ENCODE data around the gene ARHGAP19. TPM values are rescaled to one million over a fixed set of nuclear protein-coding genes. Genes with fewer than 3 reads are reported as not detected.

The ARHGAP19 gene
- total RNA-seq, 1 experiment from 2014 or later: 28.9 TPM

GRCh38 chr10:97200616-97201015 lies 91.8 kb downstream of the ARHGAP19 start:
- intact Hi-C loops (cut with micrococcal nuclease; ENCODE audit: unreplicated experiment): no loop called here
- ChIA-PET CTCF (no interaction called here), POLR2A (no interaction called here)
- in situ Hi-C loops (cut with HindIII; ENCODE audit: low pct_unique_long_range_greater_than_20kb, low sequenced_read_pairs): no loop called here
- Histone ChIP-seq H3K27ac (ENCODE audit: low read length) (no peak overlapping the region), H3K4me1 (ENCODE audit: control insufficient read depth, insufficient read depth, low read length) (peaks cover 12% of the 10 kb centered on the region; the same call in 1 of the 2 replicates), H3K4me3 (ENCODE audit: low read depth in 2 of 2, low read length in 2 of 2) (no peak overlapping the region), H3K36me3 (ENCODE audit: control insufficient read depth, insufficient read depth, low read length) (no peaks in the 10 kb centered on the region), H3K9me3 (ENCODE audit: control insufficient read depth, insufficient read depth, low read depth, low read length) (no peaks in the 10 kb centered on the region), H3K27me3 (ENCODE audit: control insufficient read depth, insufficient read depth, low read length) (no peaks in the 10 kb centered on the region)
- BruUV-seq (replicated peaks): no TSS peak
- DNase-seq (ENCODE audit: low read depth, low spot score) (no peak), ATAC-seq (no peak)
- TF ChIP-seq CTCF (IDR thresholded peaks at IDR 0.05): no peak
- TF ChIP-seq, protein P1, sequence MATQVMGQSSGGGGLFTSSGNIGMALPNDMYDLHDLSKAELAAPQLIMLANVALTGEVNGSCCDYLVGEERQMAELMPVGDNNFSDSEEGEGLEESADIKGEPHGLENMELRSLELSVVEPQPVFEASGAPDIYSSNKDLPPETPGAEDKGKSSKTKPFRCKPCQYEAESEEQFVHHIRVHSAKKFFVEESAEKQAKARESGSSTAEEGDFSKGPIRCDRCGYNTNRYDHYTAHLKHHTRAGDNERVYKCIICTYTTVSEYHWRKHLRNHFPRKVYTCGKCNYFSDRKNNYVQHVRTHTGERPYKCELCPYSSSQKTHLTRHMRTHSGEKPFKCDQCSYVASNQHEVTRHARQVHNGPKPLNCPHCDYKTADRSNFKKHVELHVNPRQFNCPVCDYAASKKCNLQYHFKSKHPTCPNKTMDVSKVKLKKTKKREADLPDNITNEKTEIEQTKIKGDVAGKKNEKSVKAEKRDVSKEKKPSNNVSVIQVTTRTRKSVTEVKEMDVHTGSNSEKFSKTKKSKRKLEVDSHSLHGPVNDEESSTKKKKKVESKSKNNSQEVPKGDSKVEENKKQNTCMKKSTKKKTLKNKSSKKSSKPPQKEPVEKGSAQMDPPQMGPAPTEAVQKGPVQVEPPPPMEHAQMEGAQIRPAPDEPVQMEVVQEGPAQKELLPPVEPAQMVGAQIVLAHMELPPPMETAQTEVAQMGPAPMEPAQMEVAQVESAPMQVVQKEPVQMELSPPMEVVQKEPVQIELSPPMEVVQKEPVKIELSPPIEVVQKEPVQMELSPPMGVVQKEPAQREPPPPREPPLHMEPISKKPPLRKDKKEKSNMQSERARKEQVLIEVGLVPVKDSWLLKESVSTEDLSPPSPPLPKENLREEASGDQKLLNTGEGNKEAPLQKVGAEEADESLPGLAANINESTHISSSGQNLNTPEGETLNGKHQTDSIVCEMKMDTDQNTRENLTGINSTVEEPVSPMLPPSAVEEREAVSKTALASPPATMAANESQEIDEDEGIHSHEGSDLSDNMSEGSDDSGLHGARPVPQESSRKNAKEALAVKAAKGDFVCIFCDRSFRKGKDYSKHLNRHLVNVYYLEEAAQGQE (IDR thresholded peaks at IDR 0.05; ENCODE audit: insufficient read depth in 1 of 2, low read depth in 2 of 2, low read length in 1 of 2): no peak
- TF ChIP-seq SIN3A (IDR thresholded peaks at IDR 0.05; ENCODE audit: borderline replicate concordance, insufficient read depth, low read depth, low read length): no peak
- no peak for TF ChIP-seq TCF7L2 (IDR thresholded peaks at IDR 0.05; ENCODE audit: low read depth, low read length)
- TF ChIP-seq POLR2AphosphoS5 (IDR thresholded peaks at IDR 0.05; ENCODE audit: low read depth, low read length): no peak

DNA sequence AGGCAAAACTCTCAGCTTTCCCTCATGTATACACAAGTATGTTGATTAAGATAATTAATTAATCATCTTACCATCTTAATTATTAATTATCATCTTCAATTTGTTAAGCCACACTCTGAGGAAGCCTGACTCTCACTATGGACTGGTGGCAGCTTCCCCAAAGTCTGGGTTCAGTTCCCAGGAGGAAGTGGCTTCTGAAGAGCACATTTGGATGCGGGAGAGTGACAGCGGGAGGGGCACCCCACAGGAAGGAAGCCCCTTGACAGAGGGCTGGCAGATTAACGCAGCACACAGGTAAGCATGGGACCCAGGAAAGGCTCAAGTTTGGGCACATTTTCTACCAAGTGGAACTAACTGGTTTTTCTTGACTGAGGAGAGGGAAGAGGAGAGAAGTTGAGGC lies 93.3 kb downstream of the ARHGAP19 start:
- H3K9me3 ChIP-seq (ENCODE audit: control insufficient read depth, insufficient read depth, low read depth, low read length): no peaks in the 10 kb centered on the region
- no peak overlapping the region for H3K27ac ChIP-seq (ENCODE audit: low read length)
- H3K27me3 ChIP-seq (ENCODE audit: control insufficient read depth, insufficient read depth, low read length): no peaks in the 10 kb centered on the region
- intact Hi-C loops (cut with micrococcal nuclease; ENCODE audit: unreplicated experiment) (no loop called here), in situ Hi-C loops (cut with HindIII; ENCODE audit: low pct_unique_long_range_greater_than_20kb, low sequenced_read_pairs) (no loop called here)
- ChIA-PET POLR2A (no interaction called here), CTCF (interaction anchor here (0.7 kb wide), 1 partner anchor 106 kb away, joined by 3 read pairs; no protein-coding TSS in a partner anchor)
- ATAC-seq (no peak), DNase-seq (ENCODE audit: low read depth, low spot score) (no peak)
- no TSS peak for BruUV-seq (replicated peaks)
- H3K4me1 ChIP-seq (ENCODE audit: control insufficient read depth, insufficient read depth, low read length): peaks cover 12% of the 10 kb centered on the region; the same call in 1 of the 2 replicates
- H3K36me3 ChIP-seq (ENCODE audit: control insufficient read depth, insufficient read depth, low read length): no peaks in the 10 kb centered on the region
- H3K4me3 ChIP-seq (ENCODE audit: low read depth in 2 of 2, low read length in 2 of 2): no peak overlapping the region
- TF ChIP-seq POLR2AphosphoS5 (IDR thresholded peaks at IDR 0.05; ENCODE audit: low read depth, low read length): no peak
- TF ChIP-seq CTCF (IDR thresholded peaks at IDR 0.05): no peak
- TF ChIP-seq, protein P1 (IDR thresholded peaks at IDR 0.05; ENCODE audit: insufficient read depth in 1 of 2, low read depth in 2 of 2, low read length in 1 of 2): no peak
- no peak for TF ChIP-seq SIN3A (IDR thresholded peaks at IDR 0.05; ENCODE audit: borderline replicate concordance, insufficient read depth, low read depth, low read length)
- TF ChIP-seq TCF7L2 (IDR thresholded peaks at IDR 0.05; ENCODE audit: low read depth, low read length): no peak

All from Panc1 (cell line).